Suprapubic skin (tissue), 4 donors: ENCODE measurements around the gene LASP1NB.

ENCODE experiments used
- CTCF ChIP-seq, 2 donors: fragments of 200-600 bp in 1 of 2; fragments of 450-650 bp in 1 of 2; sonication (generic) in 1 of 2; IDR thresholded peaks; one replicate each; pipeline ENCODE4 v1.5.1; 2016 to 2019; ENCODE audit warnings: antibody characterized with exemption in 2 of 2, mild to moderate bottlenecking in 1 of 2, moderate library complexity in 1 of 2
- EP300 ChIP-seq: sonication (generic); formaldehyde crosslinking; IDR thresholded peaks from one replicate; pipeline ENCODE4 v1.6.1; 2017; ENCODE audit warnings: antibody characterized with exemption
- POLR2AphosphoS5 ChIP-seq, 3 donors: sonication (generic); formaldehyde crosslinking; IDR thresholded peaks; one replicate each; pipeline ENCODE4 v1.6.1; 2017; ENCODE audit warnings: antibody characterized with exemption in 3 of 3

- no peak for TF ChIP-seq EP300
- no peak for TF ChIP-seq POLR2AphosphoS5 (IDR thresholded peaks at IDR 0.05)
- no peak for TF ChIP-seq CTCF (IDR thresholded peaks at IDR 0.05)
These were observed 26.5 kb upstream of the LASP1NB start for GRCh38 chr17:38898812-38899348.
